Memory B cell (primary cell): ENCODE results near the gene PLSCR5.
A peak's percentile ranks its signal among the peaks of the same experiment; 100 is the strongest.

Source experiments
- ATAC-seq: fragments of 150-1000 bp; cut with Tn5 transposase; 2 replicates; pipeline ENCODE4 v1.10.0; 2021; ENCODE audit warnings: low read depth, mild to moderate bottlenecking, moderate library complexity
- DNase-seq, 2 donors: peaks; one replicate each; pipeline ENCODE4 v3.0.0; 2022; ENCODE audit warnings: low spot score in 2 of 2
- H3K27ac Mint-ChIP-seq: one replicate; pipeline ENCODE4 v1.8.0; 2022; ENCODE audit warnings: mild to moderate bottlenecking, moderate library complexity, mixed read lengths
- H3K27me3 Mint-ChIP-seq: one replicate; pipeline ENCODE4 v1.8.0; 2022; ENCODE audit warnings: mixed read lengths
- H3K36me3 Mint-ChIP-seq: one replicate; pipeline ENCODE4 v1.8.0; 2022; ENCODE audit warnings: mild to moderate bottlenecking, mixed read lengths
- H3K4me1 Mint-ChIP-seq: one replicate; pipeline ENCODE4 v1.8.0; 2022; ENCODE audit warnings: mixed read lengths
- H3K4me3 Mint-ChIP-seq: one replicate; pipeline ENCODE4 v1.8.0; 2022; ENCODE audit warnings: mild to moderate bottlenecking, moderate library complexity, mixed read lengths
- H3K9me3 Mint-ChIP-seq: one replicate; pipeline ENCODE4 v1.8.0; 2022; ENCODE audit warnings: mixed read lengths

The PLSCR5 gene

DNA sequence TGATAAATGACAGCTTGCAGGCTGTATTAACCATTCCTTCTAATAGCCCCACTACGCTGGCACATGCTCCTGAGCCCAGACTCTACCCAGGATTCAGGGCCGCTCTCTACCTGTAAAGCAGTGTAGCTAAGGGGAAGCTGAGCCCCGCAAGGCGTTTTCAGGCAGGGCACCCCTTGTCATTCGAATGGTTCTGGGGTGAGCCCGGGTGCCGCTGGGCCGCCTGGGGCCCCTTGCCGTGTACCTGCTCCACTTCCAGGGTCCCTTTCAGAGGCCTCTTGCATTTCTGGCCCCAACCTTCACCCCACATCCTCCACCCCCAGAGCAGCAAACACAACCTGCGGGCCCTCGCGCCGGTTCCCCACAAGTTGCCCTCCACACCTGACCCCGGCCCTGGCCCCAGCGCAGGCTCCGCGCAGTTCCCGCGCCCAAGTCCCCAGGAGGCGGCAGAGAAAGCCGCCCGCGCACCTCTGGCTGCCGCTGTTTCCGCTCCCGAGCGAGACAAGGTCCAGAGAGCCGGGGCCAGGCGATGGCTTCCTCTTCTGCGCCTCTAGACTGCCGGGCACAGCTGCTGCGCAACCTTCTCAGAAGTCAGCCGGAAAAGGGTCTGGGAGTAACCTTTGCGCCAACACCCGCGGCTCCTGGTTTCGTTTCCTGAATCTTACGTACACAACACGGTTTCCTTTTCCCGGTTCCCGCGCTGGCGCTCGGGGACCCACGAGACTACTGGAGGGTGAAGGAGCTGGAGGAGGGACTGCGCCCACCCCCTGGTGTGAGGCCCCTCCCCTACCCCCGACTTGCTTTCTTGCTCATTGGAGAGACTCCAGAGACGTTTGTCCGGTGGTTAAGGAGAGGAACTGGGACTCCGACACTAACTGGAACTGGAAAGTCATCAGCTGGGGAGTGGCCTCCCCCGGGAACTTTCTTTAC lies 60.9 kb downstream of the PLSCR5 start, which contains the start of gene PLSCR1:
PLSCR1 (minus strand) TSS at position 606 of the 927 bp plus-strand sequence. CDS start 8,055 bp downstream, outside the sequence.
- no peaks in the 10 kb centered on the region for H3K27me3 Mint-ChIP-seq
- no peaks in the 10 kb centered on the region for H3K9me3 Mint-ChIP-seq
- H3K36me3 Mint-ChIP-seq, result no peaks in the 10 kb centered on the region
- H3K4me3 Mint-ChIP-seq, result peak within 1 kb of the TSS; percentile 93
- peaks cover 32% of the 10 kb centered on the region for H3K4me1 Mint-ChIP-seq
- H3K27ac Mint-ChIP-seq, result peak within 1 kb of the TSS; percentile 94
- DNase-seq, result peak; percentile 49 to 68
- peak; percentile 85 for ATAC-seq

- Mint-ChIP-seq H3K27me3 (no peaks in the 10 kb centered on the region), H3K36me3 (no peaks in the 10 kb centered on the region), H3K27ac (peak overlapping the region; percentile 94), H3K4me1 (peaks cover 35% of the 10 kb centered on the region), H3K9me3 (no peaks in the 10 kb centered on the region), H3K4me3 (peak overlapping the region; percentile 93)
- ATAC-seq (peak; percentile 6), DNase-seq (no peak)
Measured at GRCh38 chr3:146543461-146544001, 61.6 kb downstream of the PLSCR5 start.

- H3K36me3 Mint-ChIP-seq, result no peaks in the 10 kb centered on the region
- no peak for ATAC-seq
- H3K27me3 Mint-ChIP-seq, result no peaks in the 10 kb centered on the region
- peak overlapping the region; percentile 94 for H3K27ac Mint-ChIP-seq
- DNase-seq, result no peak
- H3K4me1 Mint-ChIP-seq, result peaks cover 35% of the 10 kb centered on the region
- H3K9me3 Mint-ChIP-seq, result no peaks in the 10 kb centered on the region
- peak overlapping the region; percentile 93 for H3K4me3 Mint-ChIP-seq
Measured at GRCh38 chr3:146542978-146543377, 62.2 kb downstream of the PLSCR5 start.

- DNase-seq (no peak), ATAC-seq (no peak)
- Mint-ChIP-seq H3K27me3 (no peaks in the 10 kb centered on the region), H3K27ac (no peak overlapping the region), H3K9me3 (no peaks in the 10 kb centered on the region), H3K4me3 (peak overlapping the region; percentile 46), H3K36me3 (peaks cover 5% of the 10 kb centered on the region), H3K4me1 (peaks cover 39% of the 10 kb centered on the region)
Measured at GRCh38 chr3:146542179-146542578, 63.0 kb downstream of the PLSCR5 start.

DNA sequence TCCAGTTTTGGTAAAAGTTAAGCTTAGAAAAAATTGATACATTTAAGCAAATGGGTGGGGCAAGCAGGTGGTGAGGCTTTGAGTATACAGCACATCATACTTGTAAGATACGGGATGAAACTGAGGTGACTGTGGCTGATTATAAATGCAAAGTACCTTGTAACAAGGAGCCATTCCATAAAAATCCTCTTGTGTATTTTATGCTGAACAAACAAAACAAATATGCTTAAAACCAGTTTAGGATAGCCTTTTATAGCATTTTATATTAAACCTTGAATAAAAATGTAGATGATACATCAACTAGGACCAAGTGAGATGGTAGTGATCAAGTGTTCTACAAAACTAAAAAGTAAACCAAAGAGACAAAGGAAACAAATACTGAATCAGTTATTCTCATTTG lies 64.2 kb downstream of the PLSCR5 start:
- H3K9me3 Mint-ChIP-seq, result no peaks in the 10 kb centered on the region
- H3K36me3 Mint-ChIP-seq, result peaks cover 6% of the 10 kb centered on the region
- DNase-seq (no peak), ATAC-seq (no peak)
- peak overlapping the region; percentile 62 for H3K27ac Mint-ChIP-seq
- peaks cover 39% of the 10 kb centered on the region for H3K4me1 Mint-ChIP-seq
- no peaks in the 10 kb centered on the region for H3K27me3 Mint-ChIP-seq
- no peak overlapping the region for H3K4me3 Mint-ChIP-seq

DNA sequence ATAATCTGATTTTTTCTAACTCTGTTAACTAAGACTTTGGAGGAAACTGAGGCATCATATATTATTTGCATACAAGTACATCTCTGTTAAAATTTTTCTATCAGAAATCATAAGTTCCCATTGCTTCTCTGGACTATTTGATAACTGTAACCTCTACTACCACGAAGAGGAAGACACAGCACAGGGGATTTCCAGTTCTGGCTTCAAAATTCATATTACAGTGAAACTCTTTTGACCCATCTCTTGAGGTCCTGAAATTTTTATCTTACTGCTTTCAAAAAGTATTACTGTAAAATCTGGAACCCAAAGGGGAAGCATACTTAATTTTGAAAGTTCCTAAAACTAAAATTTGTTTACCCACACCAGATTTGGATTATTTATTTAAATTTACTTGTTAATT lies 64.9 kb downstream of the PLSCR5 start:
- Mint-ChIP-seq H3K4me1 (peaks cover 37% of the 10 kb centered on the region), H3K9me3 (no peaks in the 10 kb centered on the region), H3K27me3 (no peaks in the 10 kb centered on the region), H3K27ac (peak overlapping the region; percentile 62), H3K36me3 (peaks cover 6% of the 10 kb centered on the region), H3K4me3 (no peak overlapping the region)
- no peak for DNase-seq
- no peak for ATAC-seq

DNA sequence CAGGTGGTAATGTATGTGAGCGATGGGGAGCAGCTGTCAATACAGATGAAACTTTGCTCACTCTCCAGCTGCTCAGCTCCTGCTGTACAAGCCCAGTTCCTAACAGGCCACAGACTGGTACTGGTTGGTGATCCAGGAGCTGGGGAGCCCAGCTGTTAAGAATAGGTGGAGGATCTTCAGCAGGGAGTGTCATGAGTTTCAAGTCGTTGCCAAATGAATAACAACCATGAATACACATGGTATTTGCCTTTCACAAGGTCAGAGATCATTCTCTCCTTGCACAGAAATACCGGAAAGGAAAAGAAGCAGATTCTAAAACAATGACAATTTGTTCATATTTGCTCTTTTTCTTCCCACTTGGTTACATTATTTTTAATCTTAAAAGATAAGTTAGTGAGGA lies 65.8 kb downstream of the PLSCR5 start:
- no peak for DNase-seq
- Mint-ChIP-seq H3K27me3 (no peaks in the 10 kb centered on the region), H3K4me3 (no peak overlapping the region), H3K4me1 (peaks cover 41% of the 10 kb centered on the region), H3K36me3 (peaks cover 11% of the 10 kb centered on the region), H3K27ac (no peak overlapping the region), H3K9me3 (no peaks in the 10 kb centered on the region)
- ATAC-seq, result no peak

GRCh38 chr3:146537603-146538002 lies 67.5 kb downstream of the PLSCR5 start:
- ATAC-seq, result no peak

GRCh38 chr3:146536681-146537080 lies 68.5 kb downstream of the PLSCR5 start:
- Mint-ChIP-seq H3K4me1 (peaks cover 22% of the 10 kb centered on the region), H3K36me3 (peaks cover 16% of the 10 kb centered on the region), H3K9me3 (no peaks in the 10 kb centered on the region), H3K4me3 (no peak overlapping the region), H3K27ac (no peak overlapping the region), H3K27me3 (no peaks in the 10 kb centered on the region)
- DNase-seq, result no peak
- ATAC-seq, result no peak

More at GRCh38 chr3:146537603-146538002, 67.5 kb downstream of the PLSCR5 start:
- H3K27me3 Mint-ChIP-seq, result no peaks in the 10 kb centered on the region
- H3K27ac Mint-ChIP-seq, result no peak overlapping the region
- peaks cover 14% of the 10 kb centered on the region for H3K36me3 Mint-ChIP-seq
- no peaks in the 10 kb centered on the region for H3K9me3 Mint-ChIP-seq
- no peak for DNase-seq
- H3K4me1 Mint-ChIP-seq, result peaks cover 27% of the 10 kb centered on the region
- no peak overlapping the region for H3K4me3 Mint-ChIP-seq
